ENCODE data around the gene MYCBP2.

MYCBP2 gene

GRCh38 chr13:77065461-77066147 lies 261.3 kb downstream of the MYCBP2 start:
- no peak for DNase-seq
- in situ Hi-C loops (cut with HindIII; ENCODE audit: low pct_ligation_motif_present, low pct_unique_long_range_greater_than_20kb, low sequenced_read_pairs) = no loop called here

- no peak for DNase-seq
- in situ Hi-C loops (cut with HindIII; ENCODE audit: low pct_ligation_motif_present, low pct_unique_long_range_greater_than_20kb, low sequenced_read_pairs) = no loop called here
Observed at GRCh38 chr13:77062097-77062496, 264.8 kb downstream of the MYCBP2 start.

- no peak for DNase-seq
Observed at GRCh38 chr13:77061362-77061761, 265.5 kb downstream of the MYCBP2 start.

GRCh38 chr13:77056886-77057285 lies 270.0 kb downstream of the MYCBP2 start:
- in situ Hi-C loops (cut with HindIII; ENCODE audit: low pct_ligation_motif_present, low pct_unique_long_range_greater_than_20kb, low sequenced_read_pairs) = no loop called here
- no peak for DNase-seq

More at GRCh38 chr13:77061362-77061761, 265.5 kb downstream of the MYCBP2 start:
- in situ Hi-C loops (cut with HindIII; ENCODE audit: low pct_ligation_motif_present, low pct_unique_long_range_greater_than_20kb, low sequenced_read_pairs) = no loop called here

- DNase-seq = peak; percentile 7
- in situ Hi-C loops (cut with HindIII; ENCODE audit: low pct_ligation_motif_present, low pct_unique_long_range_greater_than_20kb, low sequenced_read_pairs) = no loop called here
Observed at GRCh38 chr13:77056382-77056781, 270.5 kb downstream of the MYCBP2 start.

- in situ Hi-C loops (cut with HindIII; ENCODE audit: low pct_ligation_motif_present, low pct_unique_long_range_greater_than_20kb, low sequenced_read_pairs) = no loop called here
- DNase-seq = no peak
Observed at GRCh38 chr13:77055158-77055557, 271.7 kb downstream of the MYCBP2 start.

GRCh38 chr13:77053192-77053591 lies 273.7 kb downstream of the MYCBP2 start:
- in situ Hi-C loops (cut with HindIII; ENCODE audit: low pct_ligation_motif_present, low pct_unique_long_range_greater_than_20kb, low sequenced_read_pairs) = no loop called here
- no peak for DNase-seq

- no peak for DNase-seq
- in situ Hi-C loops (cut with HindIII; ENCODE audit: low pct_ligation_motif_present, low pct_unique_long_range_greater_than_20kb, low sequenced_read_pairs) = no loop called here
Observed at GRCh38 chr13:77048681-77049080, 278.2 kb downstream of the MYCBP2 start.

- in situ Hi-C loops (cut with HindIII; ENCODE audit: low pct_ligation_motif_present, low pct_unique_long_range_greater_than_20kb, low sequenced_read_pairs) = no loop called here
- DNase-seq = no peak
Observed at GRCh38 chr13:77047649-77048343, 279.1 kb downstream of the MYCBP2 start.

GRCh38 chr13:77042566-77043177 lies 284.2 kb downstream of the MYCBP2 start:
- no peak for DNase-seq
- in situ Hi-C loops (cut with HindIII; ENCODE audit: low pct_ligation_motif_present, low pct_unique_long_range_greater_than_20kb, low sequenced_read_pairs) = no loop called here

GRCh38 chr13:77040835-77041234 lies 286.1 kb downstream of the MYCBP2 start:
- DNase-seq = no peak
- in situ Hi-C loops (cut with HindIII; ENCODE audit: low pct_ligation_motif_present, low pct_unique_long_range_greater_than_20kb, low sequenced_read_pairs) = no loop called here

GRCh38 chr13:77040076-77040475 lies 286.8 kb downstream of the MYCBP2 start:
- in situ Hi-C loops (cut with HindIII; ENCODE audit: low pct_ligation_motif_present, low pct_unique_long_range_greater_than_20kb, low sequenced_read_pairs) = no loop called here
- DNase-seq = no peak

GRCh38 chr13:77038907-77039480 lies 287.9 kb downstream of the MYCBP2 start:
- in situ Hi-C loops (cut with HindIII; ENCODE audit: low pct_ligation_motif_present, low pct_unique_long_range_greater_than_20kb, low sequenced_read_pairs) = no loop called here

GRCh38 chr13:77036279-77036678 lies 290.6 kb downstream of the MYCBP2 start:
- DNase-seq = no peak
- in situ Hi-C loops (cut with HindIII; ENCODE audit: low pct_ligation_motif_present, low pct_unique_long_range_greater_than_20kb, low sequenced_read_pairs) = no loop called here

More at GRCh38 chr13:77038907-77039480, 287.9 kb downstream of the MYCBP2 start:
- DNase-seq = no peak

GRCh38 chr13:77034881-77035280 lies 292.0 kb downstream of the MYCBP2 start:
- in situ Hi-C loops (cut with HindIII; ENCODE audit: low pct_ligation_motif_present, low pct_unique_long_range_greater_than_20kb, low sequenced_read_pairs) = no loop called here
- DNase-seq = no peak

GRCh38 chr13:77033717-77034302 lies 293.1 kb downstream of the MYCBP2 start:
- in situ Hi-C loops (cut with HindIII; ENCODE audit: low pct_ligation_motif_present, low pct_unique_long_range_greater_than_20kb, low sequenced_read_pairs) = no loop called here
- no peak for DNase-seq

GRCh38 chr13:77031656-77032243 lies 295.1 kb downstream of the MYCBP2 start:
- no peak for DNase-seq
- in situ Hi-C loops (cut with HindIII; ENCODE audit: low pct_ligation_motif_present, low pct_unique_long_range_greater_than_20kb, low sequenced_read_pairs) = no loop called here

- in situ Hi-C loops (cut with HindIII; ENCODE audit: low pct_ligation_motif_present, low pct_unique_long_range_greater_than_20kb, low sequenced_read_pairs) = no loop called here
- no peak for DNase-seq
Observed at GRCh38 chr13:77029436-77029835, 297.5 kb downstream of the MYCBP2 start.

GRCh38 chr13:77028202-77028601 lies 298.7 kb downstream of the MYCBP2 start:
- peak; percentile 24 for DNase-seq
- in situ Hi-C loops (cut with HindIII; ENCODE audit: low pct_ligation_motif_present, low pct_unique_long_range_greater_than_20kb, low sequenced_read_pairs) = no loop called here
